ENCODE measurements around the gene SFXN2.
A peak's percentile ranks its signal among the peaks of the same experiment; 100 is the strongest.
"Not testable (repeated sequence)": the region's sequence is repeated elsewhere in the genome, so short reads cannot be mapped to it uniquely, and the experiment has no call there.

SFXN2 gene

DNA sequence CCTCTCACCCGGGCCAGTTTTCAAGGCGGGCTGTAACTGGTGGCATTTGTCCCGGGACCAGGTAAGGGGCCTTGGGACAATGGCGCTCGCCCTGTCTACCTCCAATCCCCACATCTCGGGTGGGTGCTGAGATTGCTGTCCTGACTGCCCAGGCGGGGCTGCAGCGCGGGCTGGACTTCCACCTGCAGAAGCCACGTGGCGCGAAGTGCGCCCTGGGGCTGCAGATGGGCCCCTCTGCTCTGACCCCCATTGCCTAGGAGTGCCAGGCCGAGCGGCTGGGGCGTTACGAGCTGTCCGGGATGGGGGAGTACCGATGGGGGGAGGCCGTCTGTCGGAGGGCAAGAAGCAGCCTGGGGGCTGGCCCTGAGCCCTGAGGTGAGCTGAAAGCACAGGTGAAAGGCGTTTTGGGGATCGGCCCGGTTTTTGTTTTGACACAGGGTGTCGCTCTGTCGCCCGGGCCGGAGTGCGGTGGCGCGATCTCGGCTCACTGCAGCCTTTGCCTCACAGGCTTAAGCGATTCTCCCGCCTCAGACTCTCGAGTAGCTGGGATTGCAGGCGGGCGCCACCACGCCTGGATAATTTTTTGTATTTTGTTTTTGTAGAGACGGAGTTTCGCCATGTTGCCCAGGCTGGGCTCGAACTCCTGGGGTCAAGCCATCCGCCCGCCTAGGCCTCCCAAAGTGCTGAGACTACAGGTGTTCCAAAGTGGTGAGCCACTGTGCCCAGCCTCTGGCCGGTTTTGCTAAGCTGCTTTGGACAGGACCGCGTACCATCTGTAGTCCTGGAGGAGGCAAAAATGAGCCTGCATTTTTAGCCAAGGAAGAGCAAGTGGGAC lies at the start of gene SFXN2:
Gene SFXN2 (plus strand): TSS at position 16 of the 835 bp plus-strand sequence. CDS start 12,001 bp downstream, outside the sequence.
- peak; percentile 80 for DNase-seq

GRCh38 chr10:102665904-102666509 lies 48.4 kb upstream of the SFXN2 start:
- DNase-seq: no peak

DNA sequence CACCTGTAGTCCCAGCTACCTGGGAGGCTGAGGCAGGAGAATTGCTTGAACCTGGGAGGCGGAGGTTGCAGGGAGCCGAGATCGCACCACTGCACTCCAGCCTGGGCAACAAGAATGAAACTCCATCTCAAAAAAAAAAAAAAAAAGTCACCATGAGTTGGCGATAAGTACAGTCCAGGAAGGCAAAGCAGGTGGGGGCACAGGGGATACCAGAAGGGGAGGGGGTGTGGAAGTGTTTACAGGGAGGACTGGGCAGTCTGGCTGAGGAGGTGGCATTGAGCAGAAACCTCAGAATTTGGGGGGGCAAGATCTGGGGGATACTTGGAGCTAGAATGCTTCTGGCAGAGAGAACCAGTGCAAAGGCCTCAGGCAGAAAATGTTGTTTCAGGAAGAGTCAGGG lies 47.0 kb upstream of the SFXN2 start:
- DNase-seq: not testable (repeated sequence)

- no peak for DNase-seq
Observed at GRCh38 chr10:102668326-102669107, 45.9 kb upstream of the SFXN2 start.

- no peak for DNase-seq
Observed at GRCh38 chr10:102669206-102670064, 45.0 kb upstream of the SFXN2 start.

DNA sequence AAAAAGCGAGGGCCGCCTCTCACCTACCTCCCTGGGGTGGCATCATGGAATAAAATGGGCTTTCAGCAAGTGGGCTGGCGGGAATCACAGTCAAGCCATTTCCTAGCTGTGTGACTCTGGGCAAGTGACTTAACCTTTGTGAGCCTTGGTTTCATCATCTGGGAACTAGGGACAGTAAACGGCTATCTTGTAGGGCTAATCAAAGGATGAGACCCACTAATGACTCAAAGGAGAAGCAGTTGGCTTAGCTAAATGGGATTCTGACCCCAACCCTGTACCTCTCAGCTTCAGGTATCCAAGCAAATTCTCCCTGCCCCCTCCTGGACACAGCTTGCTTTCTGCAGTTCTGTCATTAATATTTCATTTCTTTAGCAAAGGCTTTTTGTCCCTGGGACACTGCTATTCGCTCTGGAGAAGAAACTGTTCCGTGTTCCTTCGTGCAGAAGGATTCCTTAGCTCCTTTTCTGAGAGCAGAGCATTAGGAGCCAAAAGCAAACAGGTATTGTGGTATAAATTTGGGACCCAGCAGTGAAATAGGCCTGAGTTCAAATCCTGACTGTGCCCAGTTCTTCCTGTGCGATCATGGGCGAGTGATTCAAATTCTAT lies 44.3 kb upstream of the SFXN2 start:
- DNase-seq: peak; percentile 22

- peak; percentile 28 for DNase-seq
Observed at GRCh38 chr10:102670871-102671434, 43.5 kb upstream of the SFXN2 start.

GRCh38 chr10:102673236-102673818 lies 41.1 kb upstream of the SFXN2 start:
- peak; percentile 12 for DNase-seq

GRCh38 chr10:102673819-102674511 lies 40.5 kb upstream of the SFXN2 start:
- peak; percentile 86 for DNase-seq

DNA sequence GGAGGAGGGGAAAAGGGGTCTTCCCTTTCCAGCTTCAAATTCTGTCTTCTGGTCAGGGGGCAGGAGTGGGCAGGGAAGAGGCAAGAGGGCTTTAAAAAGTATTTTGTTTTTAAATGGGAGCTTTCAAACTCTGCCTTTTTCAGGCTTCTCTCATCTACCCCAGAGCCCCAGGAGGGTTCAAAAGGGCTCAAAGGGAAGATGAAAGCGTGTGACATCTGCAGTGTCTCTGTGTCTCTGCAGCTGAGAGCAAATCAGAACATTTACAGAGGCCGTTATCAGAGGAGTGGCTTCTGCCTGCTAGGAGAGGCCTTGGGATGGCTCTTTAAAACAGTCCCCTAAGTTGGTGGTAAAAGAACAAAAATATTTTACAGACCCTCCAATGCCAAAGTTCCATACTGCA lies 39.9 kb upstream of the SFXN2 start:
- no peak for DNase-seq

DNA sequence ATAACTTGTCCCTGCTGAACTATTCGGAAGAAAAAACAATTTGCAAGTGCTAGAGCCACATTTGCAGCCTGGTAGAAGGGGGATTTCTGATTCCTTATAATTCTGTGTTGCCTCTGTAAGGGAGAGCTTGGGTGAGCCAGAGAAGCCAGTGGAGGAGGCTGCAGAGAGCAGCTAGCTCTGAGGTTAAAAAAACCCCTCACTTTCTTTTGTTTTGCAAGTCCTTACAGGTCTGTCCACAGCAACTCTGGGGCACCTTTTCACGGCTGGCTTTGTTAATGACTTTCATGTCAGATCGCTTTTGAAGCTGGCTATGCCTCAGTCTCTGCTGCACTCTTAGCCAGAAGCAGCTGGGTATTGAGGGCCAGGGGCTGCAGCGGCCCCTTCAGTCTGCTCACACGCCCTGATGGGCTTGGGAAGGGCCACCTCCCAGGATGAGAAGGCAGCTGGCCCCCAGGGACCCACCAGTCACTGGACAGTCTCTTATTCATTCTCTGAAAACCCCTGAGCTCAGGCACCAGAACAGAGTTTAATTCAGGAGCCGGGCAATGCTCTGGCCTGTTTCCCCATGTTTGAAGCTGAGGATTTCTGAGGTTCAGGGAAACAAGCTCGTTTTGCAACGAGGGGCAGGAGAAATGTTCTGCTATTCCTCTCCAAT lies 39.3 kb upstream of the SFXN2 start:
- DNase-seq: peak; percentile 54

- peak; percentile 50 for DNase-seq
Observed at GRCh38 chr10:102675666-102676533, 38.5 kb upstream of the SFXN2 start.

GRCh38 chr10:102676534-102677315 lies 37.7 kb upstream of the SFXN2 start:
- DNase-seq: peak; percentile 43

GRCh38 chr10:102677331-102678067 lies 36.9 kb upstream of the SFXN2 start:
- peak; percentile 34 for DNase-seq

- peak; percentile 16 for DNase-seq
Observed at GRCh38 chr10:102678068-102678400, 36.4 kb upstream of the SFXN2 start.

DNA sequence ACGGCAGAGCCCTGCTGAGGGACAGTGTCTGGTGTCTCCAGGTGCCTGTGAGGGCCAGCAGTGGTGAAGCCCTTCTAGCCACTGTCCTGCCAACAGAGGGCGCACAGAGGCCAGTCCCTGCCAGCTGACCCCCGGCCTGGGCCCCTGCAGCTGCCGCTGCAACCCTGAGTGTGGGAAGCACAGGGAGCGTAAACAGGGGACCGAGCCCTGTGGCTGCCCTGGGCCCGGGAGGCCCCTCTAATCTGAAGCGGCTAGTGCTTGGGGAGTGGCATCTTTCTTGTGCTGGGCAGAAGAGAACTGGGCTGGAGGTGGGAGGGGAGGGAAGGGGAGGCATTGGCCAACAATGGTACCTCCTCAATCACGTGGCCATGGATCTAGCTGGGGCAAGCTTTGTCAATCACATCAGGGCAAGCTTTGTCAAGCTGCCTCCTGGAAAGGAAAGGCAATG lies 35.6 kb upstream of the SFXN2 start:
- DNase-seq: no peak

- no peak for DNase-seq
Observed at GRCh38 chr10:102679596-102679995, 34.8 kb upstream of the SFXN2 start.

DNA sequence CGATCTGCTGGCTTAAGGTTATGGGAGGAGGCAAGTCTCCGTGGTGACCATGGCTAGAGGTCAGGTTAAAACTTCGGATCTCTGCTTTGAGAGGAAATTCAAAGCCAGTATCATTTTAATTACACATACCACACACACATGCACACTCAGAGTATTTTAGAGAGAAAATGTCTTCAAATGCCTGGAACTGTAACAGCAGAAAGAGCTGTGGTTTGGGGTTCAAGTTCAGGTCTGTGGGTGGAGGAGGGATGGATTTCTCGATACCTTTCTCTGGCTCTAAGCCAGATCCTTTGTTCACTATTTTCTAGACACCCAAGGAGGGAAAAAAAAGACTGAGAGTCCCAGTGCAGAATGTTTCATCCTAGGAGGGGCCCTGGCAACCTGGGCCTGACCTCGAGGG lies 32.7 kb upstream of the SFXN2 start:
- no peak for DNase-seq
